H1 (cell line): ENCODE data around the gene ZNF423. TPM values are rescaled to one million over a fixed set of nuclear protein-coding genes. Genes with fewer than 3 reads are reported as not detected.

Experiments
- CREB1 ChIP-seq: IDR thresholded peaks from 2 replicates; pipeline ENCODE4 v1.6.1; 2012; ENCODE audit warnings: inconsistent platforms
- NANOG ChIP-seq: IDR thresholded peaks from 2 replicates; pipeline ENCODE4 v1.6.1; 2011; ENCODE audit warnings: low read length, low read depth, mild to moderate bottlenecking, inconsistent platforms; ENCODE audit not compliant: insufficient read depth, poor library complexity, severe bottlenecking
- RBBP5 ChIP-seq: IDR thresholded peaks from 2 replicates; pipeline ENCODE4 v1.7.1; 2012; ENCODE audit warnings: low read depth, mild to moderate bottlenecking, inconsistent platforms, low read length, moderate library complexity, borderline replicate concordance
- SP4 ChIP-seq: IDR thresholded peaks from 2 replicates; pipeline ENCODE4 v1.6.1; 2012; ENCODE audit warnings: low read length, inconsistent platforms
- TAF1 ChIP-seq: IDR thresholded peaks from 2 replicates; pipeline ENCODE4 v1.6.1; 2011; ENCODE audit warnings: mild to moderate bottlenecking, low read depth, low read length
- TEAD4 ChIP-seq: IDR thresholded peaks from 2 replicates; pipeline ENCODE4 v1.6.1; 2012; ENCODE audit warnings: low read depth, low read length, inconsistent platforms, mixed read lengths
- polyA plus RNA-seq, 7 experiments: library from polyadenylated mRNA; depleted of rRNA in 3 of 7; stranded (reverse) in 5 of 7; unstranded in 2 of 7; fragments of >200 nt in 5 of 7; fragments of 200-250 nt in 2 of 7; gene quantifications; 1 replicate in 5 of 7; 2 replicates in 1 of 7; 4 replicates in 1 of 7; pipeline versions ENCODE4 v1.2.1 to v1.2.3, GENCODE V29; 2011 to 2013; ENCODE audit warnings: missing spikeins in 2 of 7, mixed read lengths in 2 of 7
- total RNA-seq: library from RNA; stranded (reverse); fragmentation: NEBNext Ultra II Directional; extraction: Animal tissue kit (Norgen Biotek cat#: 25700); gene quantifications from 2 replicates; pipeline ENCODE4 v1.2.1, GENCODE V29; 2021

ZNF423 gene
- total and polyA plus RNA-seq, 2 of the 8 experiments (the other 6 are each of a cell fraction or from before 2014, with no cell fraction given), result 38.2 to 52.3 TPM

- no peak for TF ChIP-seq TEAD4
- TF ChIP-seq TAF1, result no peak
- TF ChIP-seq RBBP5, result no peak
- no peak for TF ChIP-seq SP4
- TF ChIP-seq NANOG, result no peak
- TF ChIP-seq CREB1, result no peak
These were observed 60.4 kb downstream of the ZNF423 start (continued) for GRCh38 chr16:49795513-49795912.
